HG03571 (cell line): ENCODE measurements around the gene ITPRIPL2.

Experiments used
- ATAC-seq: cut with Tn5 transposase; IDR thresholded peaks from one replicate; pipeline ENCODE4 v1.9.1; 2021; ENCODE audit not compliant: unreplicated experiment

The ITPRIPL2 gene

GRCh38 chr16:19113577-19114358 is at the start of gene ITPRIPL2:
Gene ITPRIPL2, plus strand, starts transcription at chr16:19113964. Its CDS starts 498 bp downstream, at chr16:19114462.
- peak; percentile 38 for ATAC-seq

GRCh38 chr16:19066988-19067348 is 46.8 kb upstream of the ITPRIPL2 start:
- no peak for ATAC-seq

DNA sequence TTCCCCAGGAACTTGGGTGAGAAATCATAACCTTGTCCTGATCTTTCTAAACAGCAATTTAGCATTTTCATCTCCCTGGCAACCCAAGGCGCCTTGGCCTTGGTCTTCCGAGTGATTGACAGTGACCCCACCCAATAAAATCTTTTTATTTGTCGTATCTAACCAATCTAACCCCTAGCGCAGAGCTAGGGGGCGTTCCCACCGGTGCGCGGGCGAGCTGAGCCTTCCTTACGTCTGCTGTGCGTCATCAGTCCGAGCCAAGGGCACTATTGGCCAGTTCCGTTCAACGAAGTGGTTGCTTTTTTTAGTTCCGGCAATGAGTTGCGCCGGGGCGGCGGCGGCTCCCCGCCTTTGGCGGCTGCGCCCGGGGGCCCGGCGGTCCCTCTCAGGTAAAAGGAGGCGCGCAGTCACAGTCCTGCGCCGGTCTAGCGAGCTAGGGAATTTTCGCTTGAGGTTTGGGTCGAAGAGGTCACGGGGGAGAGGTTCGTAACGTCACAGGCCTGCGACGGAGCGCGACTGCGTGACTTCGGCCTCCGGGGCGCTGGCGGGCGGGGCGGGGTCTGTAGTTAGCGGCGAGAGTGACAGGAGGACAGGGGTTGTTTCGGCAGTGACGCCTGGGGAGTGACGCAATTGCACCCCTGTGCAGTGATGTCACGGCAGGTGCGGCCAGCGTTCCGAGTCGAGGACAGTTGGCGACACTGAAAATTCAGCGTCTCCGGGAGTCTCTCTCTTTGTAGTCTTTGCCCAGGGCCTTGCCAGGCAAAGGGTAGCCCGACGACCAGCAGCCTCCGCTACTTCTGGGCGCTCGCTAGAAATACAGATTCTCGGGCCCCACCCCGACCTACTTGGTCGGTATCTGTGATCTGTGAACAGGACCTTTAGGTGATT is 46.2 kb upstream of the ITPRIPL2 start, which contains the start of gene COQ7:
COQ7 (plus strand) TSS at position 266 of the 888 bp plus-strand sequence; CDS start at position 317, 51 bp downstream.
- ATAC-seq = peak; percentile 93

DNA sequence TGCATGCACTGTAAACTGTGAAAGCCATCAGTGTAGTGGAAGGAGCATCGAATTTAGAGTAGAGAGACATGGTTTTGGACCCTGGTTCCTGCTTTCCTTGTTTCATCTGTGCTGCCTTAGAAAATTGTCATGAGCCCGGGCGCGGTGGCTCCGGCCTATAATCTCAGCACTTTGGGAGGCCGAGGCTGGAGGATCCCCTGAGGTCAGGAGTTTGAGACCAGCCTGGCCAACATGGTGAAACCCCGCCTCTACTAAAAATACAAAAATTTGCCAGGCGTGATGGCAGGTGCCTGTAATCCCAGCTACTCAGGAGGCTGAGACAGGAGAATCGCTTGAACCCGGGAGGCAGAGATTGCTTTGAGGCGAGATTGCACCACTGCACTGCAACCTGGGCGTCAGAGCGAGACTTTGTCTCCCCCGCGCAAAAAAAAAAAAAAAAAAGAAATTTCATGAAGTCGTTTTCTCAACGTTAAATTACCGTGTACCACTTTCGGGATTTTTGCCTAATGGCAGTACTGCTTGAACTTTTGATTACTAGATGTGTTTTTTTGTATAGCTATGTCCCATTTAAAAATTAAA is 45.4 kb upstream of the ITPRIPL2 start:
- ATAC-seq = no peak

DNA sequence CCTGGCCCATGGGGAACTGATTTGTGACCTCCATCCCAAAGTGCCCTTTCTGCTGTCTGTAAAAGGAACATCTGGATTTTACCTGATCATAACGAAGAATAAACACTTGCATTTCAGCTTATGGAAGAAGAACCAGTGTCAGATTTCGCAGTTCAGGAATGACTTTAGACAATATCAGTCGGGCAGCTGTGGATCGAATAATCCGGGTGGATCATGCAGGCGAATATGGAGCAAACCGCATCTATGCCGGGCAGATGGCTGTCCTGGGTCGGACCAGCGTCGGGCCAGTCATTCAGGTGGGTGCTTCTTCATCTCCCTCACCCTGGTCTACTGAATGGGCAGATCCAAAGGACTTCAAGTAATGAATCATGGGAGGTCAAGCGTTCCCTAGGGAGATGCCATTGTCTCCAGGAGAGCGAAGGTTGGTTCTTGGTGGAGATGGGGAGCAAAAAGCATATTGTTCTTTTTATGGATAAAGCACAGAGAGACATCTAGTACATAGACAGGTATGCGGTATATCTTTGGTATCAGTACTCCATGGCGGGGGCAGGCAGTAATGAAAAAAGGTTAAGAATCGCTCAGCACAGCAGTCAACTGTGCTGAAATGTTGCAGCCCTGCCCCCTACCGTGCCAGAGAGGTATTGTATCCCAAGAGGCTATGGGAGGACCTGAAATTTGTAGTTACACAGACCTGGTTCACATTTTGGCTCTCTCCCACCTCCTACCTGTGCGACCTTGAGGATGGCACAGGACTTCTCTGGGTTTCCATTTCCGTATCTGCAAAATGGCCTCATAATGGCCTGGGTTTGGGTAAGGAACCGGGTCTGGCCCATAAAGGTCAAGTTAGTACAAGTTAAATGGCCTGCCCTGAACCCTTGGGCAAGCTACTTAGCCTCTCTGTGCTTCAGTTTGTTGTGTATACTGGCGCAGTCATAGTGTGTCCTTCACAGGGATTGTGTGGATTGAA is 41.7 kb upstream of the ITPRIPL2 start:
- ATAC-seq = no peak

GRCh38 chr16:19073344-19073743 is 40.4 kb upstream of the ITPRIPL2 start:
- ATAC-seq = no peak

- ATAC-seq = no peak
Observed at GRCh38 chr16:19073863-19074262, 39.9 kb upstream of the ITPRIPL2 start.

DNA sequence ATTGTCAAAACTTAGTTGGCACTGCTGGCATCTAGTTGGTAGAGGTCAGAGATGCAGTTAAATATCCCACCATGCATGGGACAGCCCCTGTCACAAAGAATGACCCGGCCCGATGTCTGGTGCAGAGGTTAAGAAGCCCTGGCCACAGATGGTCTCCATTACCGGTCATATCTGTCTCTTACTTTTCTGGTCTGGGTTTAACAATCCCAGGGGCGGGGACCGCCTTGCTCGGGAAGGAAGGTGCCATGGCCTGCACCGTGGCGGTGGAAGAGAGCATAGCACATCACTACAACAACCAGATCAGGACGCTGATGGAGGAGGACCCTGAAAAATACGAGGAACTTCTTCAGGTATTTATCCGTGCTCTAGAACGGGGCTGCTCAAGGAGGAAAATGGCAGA is 38.3 kb upstream of the ITPRIPL2 start:
- no peak for ATAC-seq

DNA sequence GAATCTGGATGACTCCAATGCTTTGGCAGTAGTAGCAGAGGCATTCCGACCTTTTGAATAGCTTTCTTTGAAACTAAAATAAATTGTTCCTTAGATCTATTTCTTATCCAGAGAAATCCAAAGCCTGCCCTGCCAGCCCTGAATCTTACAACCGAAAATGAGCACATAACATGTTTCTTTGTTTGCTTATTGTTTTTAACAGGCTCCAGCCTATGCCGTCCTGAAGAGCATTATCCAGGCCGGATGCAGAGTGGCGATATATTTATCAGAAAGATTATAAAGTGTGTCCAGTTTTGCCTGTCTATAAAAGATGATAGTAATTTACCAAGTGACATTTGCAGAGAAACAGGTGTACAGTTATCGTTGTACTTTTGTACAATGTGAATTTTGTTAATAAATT is 35.9 kb upstream of the ITPRIPL2 start:
- no peak for ATAC-seq

- no peak for ATAC-seq
Observed at GRCh38 chr16:19083670-19084069, 30.1 kb upstream of the ITPRIPL2 start.

GRCh38 chr16:19084139-19084538 is 29.6 kb upstream of the ITPRIPL2 start:
- ATAC-seq = no peak

- ATAC-seq = no peak
Observed at GRCh38 chr16:19084879-19085278, 28.9 kb upstream of the ITPRIPL2 start.

GRCh38 chr16:19085679-19086200 is 28.0 kb upstream of the ITPRIPL2 start:
- no peak for ATAC-seq

GRCh38 chr16:19086322-19087199 is 27.2 kb upstream of the ITPRIPL2 start:
- peak; percentile 73 for ATAC-seq

- no peak for ATAC-seq
Observed at GRCh38 chr16:19088341-19088916, 25.3 kb upstream of the ITPRIPL2 start.

- ATAC-seq = no peak
Observed at GRCh38 chr16:19089410-19089955, 24.3 kb upstream of the ITPRIPL2 start.

DNA sequence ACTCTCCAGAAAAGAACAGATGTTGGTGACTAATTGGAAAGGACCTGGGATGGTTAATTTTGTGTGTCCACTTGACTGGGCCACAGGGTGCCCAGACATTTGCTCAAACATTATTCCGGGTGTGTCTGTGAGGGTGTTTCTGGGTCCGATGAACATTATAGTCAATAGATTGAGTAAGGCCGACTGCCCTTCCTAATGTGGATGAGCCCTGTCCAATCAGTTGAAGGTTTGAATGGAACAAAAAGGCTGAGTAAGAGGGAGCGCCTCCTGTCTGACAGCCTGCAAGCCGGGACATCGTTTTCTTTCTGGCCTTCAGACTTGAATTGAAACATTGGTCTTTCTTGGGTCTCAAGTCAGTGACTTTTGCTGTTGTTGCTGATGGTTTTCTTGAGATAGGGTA is 22.8 kb upstream of the ITPRIPL2 start:
- no peak for ATAC-seq

DNA sequence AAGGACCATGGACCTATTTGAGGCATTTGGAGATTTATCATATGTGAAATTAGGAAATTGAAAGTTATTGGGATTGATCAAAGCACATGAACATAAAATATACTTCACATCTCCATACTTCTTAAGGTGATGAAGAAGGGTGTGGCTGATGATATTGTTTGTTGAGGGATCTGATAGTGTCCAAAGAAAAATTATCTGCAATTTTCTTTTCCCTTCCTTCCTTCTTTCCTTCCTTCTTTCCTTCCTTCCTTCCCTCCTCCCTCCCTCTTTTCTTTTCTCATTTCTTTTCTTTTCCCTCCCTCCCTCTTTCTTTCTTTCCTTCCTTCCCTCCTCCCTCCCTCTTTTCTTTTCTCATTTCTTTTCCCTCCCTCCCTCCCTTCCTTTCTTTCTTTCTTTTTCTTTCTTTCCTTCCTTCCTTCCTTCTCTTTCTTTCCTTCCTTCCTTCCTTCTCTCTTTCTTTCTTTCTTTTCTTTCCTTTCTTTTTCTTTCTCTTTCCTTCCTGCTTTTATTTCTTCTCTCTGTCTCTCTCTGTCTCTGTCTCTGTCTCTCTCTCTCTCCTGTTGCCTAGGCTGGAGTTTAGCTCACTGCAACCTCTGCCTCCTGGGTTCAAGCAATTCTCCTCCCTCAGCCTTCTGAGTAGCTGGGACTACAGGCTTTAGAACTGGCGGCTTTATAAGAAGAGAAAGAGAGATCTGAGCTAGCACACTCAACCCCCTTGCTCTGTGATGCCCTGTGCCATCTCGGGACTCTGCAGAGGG is 20.9 kb upstream of the ITPRIPL2 start:
- no peak for ATAC-seq
